Epidermal melanocyte (primary cell): Measurements from ENCODE around the gene EPN1.

ENCODE experiments used
- DNase-seq: peaks from one replicate; pipeline ENCODE4 v3.0.0; 2011; ENCODE audit warnings: low spot score; ENCODE audit not compliant: insufficient read length

The EPN1 gene

GRCh38 chr19:55646889-55647731 lies 27.9 kb upstream of the EPN1 start:
- DNase-seq, result no peak

GRCh38 chr19:55647732-55648584 lies 27.1 kb upstream of the EPN1 start, which contains the start of gene CCDC106:
Gene CCDC106, plus strand, starts transcription at chr19:55648212. Its CDS starts 835 bp downstream, at chr19:55649047.
- peak; percentile 85 for DNase-seq

- DNase-seq, result no peak
Observed at GRCh38 chr19:55648585-55649267, 26.3 kb upstream of the EPN1 start.

- no peak for DNase-seq
Observed at GRCh38 chr19:55649268-55650125, 25.5 kb upstream of the EPN1 start.

- DNase-seq, result no peak
Observed at GRCh38 chr19:55650126-55650557, 24.9 kb upstream of the EPN1 start.

GRCh38 chr19:55650602-55651230 lies 24.3 kb upstream of the EPN1 start:
- no peak for DNase-seq

- no peak for DNase-seq
Observed at GRCh38 chr19:55651236-55651635, 23.8 kb upstream of the EPN1 start.

- peak; percentile 4 for DNase-seq
Observed at GRCh38 chr19:55652311-55653128, 22.5 kb upstream of the EPN1 start.

- DNase-seq, result peak; percentile 98
Observed at GRCh38 chr19:55653651-55654322, 21.2 kb upstream of the EPN1 start.

- peak; percentile 88 for DNase-seq
Observed at GRCh38 chr19:55654323-55654867, 20.6 kb upstream of the EPN1 start.

GRCh38 chr19:55654868-55655647 lies 20.0 kb upstream of the EPN1 start, which contains the start of gene U2AF2:
Gene U2AF2, plus strand, starts transcription at chr19:55655035. Its CDS starts 70 bp downstream, at chr19:55655105.
- DNase-seq, result peak; percentile 89

GRCh38 chr19:55655648-55656040 lies 19.4 kb upstream of the EPN1 start:
- no peak for DNase-seq

- DNase-seq, result no peak
Observed at GRCh38 chr19:55656552-55656951, 18.5 kb upstream of the EPN1 start.

- DNase-seq, result no peak
Observed at GRCh38 chr19:55656988-55657747, 17.9 kb upstream of the EPN1 start.

- no peak for DNase-seq
Observed at GRCh38 chr19:55658846-55659459, 16.1 kb upstream of the EPN1 start.

- DNase-seq, result no peak
Observed at GRCh38 chr19:55659822-55660221, 15.2 kb upstream of the EPN1 start.
